Caco-2 (cell line): ENCODE results near the gene KMT2C. TPM values are rescaled to one million over a fixed set of nuclear protein-coding genes. Genes with fewer than 3 reads are reported as not detected.
"Not testable (repeated sequence)": the region's sequence is repeated elsewhere in the genome, so short reads cannot be mapped to it uniquely, and the experiment has no call there.

ENCODE experiments used
- BruUV-seq: library from RNA; stranded (reverse); fragments of 400-500 nt; replicated peaks from 2 replicates; lab custom pipeline; 2021; lab: Mats Ljungman, UMichigan
- CTCF ChIA-PET: fragments of 300-600 bp; sonication (Branson Sonifier 250); formaldehyde crosslinking; loops from one replicate; lab custom pipeline; 2022; ENCODE audit warnings: antibody characterized with exemption; lab: Charles Lee
- POLR2A ChIA-PET: fragments of 300-600 bp; sonication (Branson Sonifier 250); formaldehyde crosslinking; loops from one replicate; lab custom pipeline; 2022; ENCODE audit warnings: antibody characterized with exemption; lab: Charles Lee
- DNase-seq, 2 experiments: peaks; one replicate each; pipeline versions ENCODE4 v3.0.0 to v3.0.0-alpha.2; 2020 to 2022
- H3K27me3 ChIP-seq: replicated peaks from 2 replicates; pipeline ENCODE4 v1.6.0; 2011; ENCODE audit warnings: low read length; ENCODE audit not compliant: control insufficient read depth, insufficient read depth
- H3K36me3 ChIP-seq: 2 replicates; pipeline ENCODE4 v1.5.1; 2011; ENCODE audit warnings: low read length; ENCODE audit not compliant: control insufficient read depth, insufficient read depth
- H3K4me1 ChIP-seq: fragments of 250-450 bp; sonication (Bioruptor Pico); 2 replicates; pipeline ENCODE4 v1.5.1; 2020; ENCODE audit warnings: mild to moderate bottlenecking
- H3K4me3 ChIP-seq: 2 replicates; pipeline ENCODE4 v1.5.1; 2011; ENCODE audit warnings: low read depth, mild to moderate bottlenecking, control low read depth, low read length
- H3K9me3 ChIP-seq: fragments of 250-450 bp; sonication (Bioruptor Pico); 2 replicates; pipeline ENCODE4 v1.5.1; 2020; ENCODE audit warnings: mild to moderate bottlenecking, moderate library complexity
- H3K27ac Mint-ChIP-seq: one replicate; pipeline ENCODE4 v1.8.0; 2022; ENCODE audit warnings: mixed read lengths; ENCODE audit not compliant: unreplicated experiment
- H3K27me3 Mint-ChIP-seq: one replicate; pipeline ENCODE4 v1.8.0; 2022; ENCODE audit warnings: mixed read lengths; ENCODE audit not compliant: insufficient read depth, unreplicated experiment
- H3K36me3 Mint-ChIP-seq: one replicate; pipeline ENCODE4 v1.8.0; 2022; ENCODE audit warnings: mild to moderate bottlenecking, mixed read lengths; ENCODE audit not compliant: insufficient read depth, unreplicated experiment
- H3K4me1 Mint-ChIP-seq: one replicate; pipeline ENCODE4 v1.8.0; 2022; ENCODE audit warnings: low read depth, mixed read lengths; ENCODE audit not compliant: unreplicated experiment
- H3K4me3 Mint-ChIP-seq: one replicate; pipeline ENCODE4 v1.8.0; 2022; ENCODE audit warnings: mild to moderate bottlenecking, moderate library complexity, mixed read lengths; ENCODE audit not compliant: unreplicated experiment
- H3K9me3 Mint-ChIP-seq: one replicate; pipeline ENCODE4 v1.8.0; 2022; ENCODE audit warnings: mixed read lengths; ENCODE audit not compliant: unreplicated experiment
- CTCF ChIP-seq, 2 experiments: fragments of 200-600 bp in 1 of 2; IDR thresholded peaks; 1 replicate in 1 of 2; 2 replicates in 1 of 2; pipeline versions ENCODE4 v1.5.1 to v1.8.0; 2011 to 2022; ENCODE audit warnings: antibody characterized with exemption in 1 of 2, control low read depth in 1 of 2, inconsistent platforms in 1 of 2, low read depth in 1 of 2, low read length in 1 of 2, mild to moderate bottlenecking in 1 of 2, moderate library complexity in 1 of 2; ENCODE audit not compliant: insufficient read depth in 1 of 2, severe bottlenecking in 1 of 2, unreplicated experiment in 1 of 2
- intact Hi-C: fragments of 100-400 bp; cut with micrococcal nuclease; formaldehyde crosslinking; loops from one replicate; pipeline ENCODE4 v1.10.0; 2022; ENCODE audit not compliant: unreplicated experiment
- total RNA-seq: library from RNA; stranded (reverse); gene quantifications from 2 replicates; pipeline ENCODE4 v1.2.3, GENCODE V29; 2022

Gene KMT2C
- total RNA-seq, 1 experiment from 2014 or later: 59.5 TPM

GRCh38 chr7:152395112-152395511 lies 40.7 kb downstream of the KMT2C start:
- Mint-ChIP-seq H3K27ac (no peak overlapping the region), H3K4me1 (peaks cover 21% of the 10 kb centered on the region), H3K9me3 (no peaks in the 10 kb centered on the region), H3K27me3 (no peaks in the 10 kb centered on the region), H3K4me3 (no peak overlapping the region), H3K36me3 (peaks cover 6% of the 10 kb centered on the region)
- BruUV-seq: no TSS peak
- intact Hi-C loops: no loop called here
- ChIA-PET CTCF (no interaction called here), POLR2A (no interaction called here)
- no peak for TF ChIP-seq CTCF (IDR thresholded peaks at IDR 0.05; ENCODE audit: insufficient read depth in 1 of 2, low read depth in 1 of 2, low read length in 1 of 2, severe bottlenecking in 1 of 2, unreplicated experiment in 1 of 2)
- H3K4me3 ChIP-seq: no peak overlapping the region
- H3K36me3 ChIP-seq: no peaks in the 10 kb centered on the region
- DNase-seq: no peak
- no peaks in the 10 kb centered on the region for H3K9me3 ChIP-seq
- no peaks in the 10 kb centered on the region for H3K27me3 ChIP-seq
- H3K4me1 ChIP-seq: no peaks in the 10 kb centered on the region

GRCh38 chr7:152394214-152394613 lies 41.6 kb downstream of the KMT2C start:
- H3K4me1 Mint-ChIP-seq: peaks cover 21% of the 10 kb centered on the region
- BruUV-seq, H3K27me3 Mint-ChIP-seq, H3K9me3 Mint-ChIP-seq, H3K27me3 ChIP-seq, H3K4me1 ChIP-seq, H3K4me3 Mint-ChIP-seq, H3K36me3 ChIP-seq, H3K27ac Mint-ChIP-seq, H3K4me3 ChIP-seq, H3K36me3 Mint-ChIP-seq, POLR2A ChIA-PET, H3K9me3 ChIP-seq: not testable (repeated sequence)
- DNase-seq: peak; percentile 66 to 68
- CTCF ChIA-PET: interaction anchor here (0.6 to 1.2 kb wide), 3 partner anchors 13 to 53 kb away, joined by 3 to 4 read pairs (median 3); partner anchors contain the start of gene KMT2C
- peak; percentile 65 to 74 for TF ChIP-seq CTCF (IDR thresholded peaks at IDR 0.05; ENCODE audit: insufficient read depth in 1 of 2, low read depth in 1 of 2, low read length in 1 of 2, severe bottlenecking in 1 of 2, unreplicated experiment in 1 of 2)
- intact Hi-C loops: loop anchor here (5.0 kb wide), 1 partner anchor 52 kb away; no protein-coding TSS in a partner anchor

GRCh38 chr7:152392254-152392653 lies 43.5 kb downstream of the KMT2C start:
- Histone ChIP-seq H3K27me3 (no peaks in the 10 kb centered on the region), H3K4me1 (no peaks in the 10 kb centered on the region), H3K9me3 (no peaks in the 10 kb centered on the region), H3K4me3 (no peak overlapping the region), H3K36me3 (no peaks in the 10 kb centered on the region)
- H3K36me3 Mint-ChIP-seq: no peaks in the 10 kb centered on the region
- H3K4me3 Mint-ChIP-seq: no peak overlapping the region
- H3K27ac Mint-ChIP-seq: no peak overlapping the region
- no peaks in the 10 kb centered on the region for H3K9me3 Mint-ChIP-seq
- POLR2A ChIA-PET: no interaction called here
- DNase-seq: no peak
- no peaks in the 10 kb centered on the region for H3K27me3 Mint-ChIP-seq
- CTCF ChIA-PET: interaction anchor here (1.2 kb wide), 1 partner anchor 51 kb away, joined by 3 read pairs; no protein-coding TSS in a partner anchor
- TF ChIP-seq CTCF (IDR thresholded peaks at IDR 0.05; ENCODE audit: insufficient read depth in 1 of 2, low read depth in 1 of 2, low read length in 1 of 2, severe bottlenecking in 1 of 2, unreplicated experiment in 1 of 2): no peak
- peaks cover 14% of the 10 kb centered on the region for H3K4me1 Mint-ChIP-seq
- intact Hi-C loops: loop anchor here (5.0 kb wide), 1 partner anchor 50 kb away; no protein-coding TSS in a partner anchor
- BruUV-seq: no TSS peak

- H3K27ac Mint-ChIP-seq, H3K36me3 ChIP-seq, H3K36me3 Mint-ChIP-seq, H3K9me3 ChIP-seq, H3K4me3 ChIP-seq, intact Hi-C loops, H3K9me3 Mint-ChIP-seq, H3K27me3 Mint-ChIP-seq, BruUV-seq, H3K27me3 ChIP-seq, DNase-seq, CTCF ChIA-PET, H3K4me1 Mint-ChIP-seq, H3K4me3 Mint-ChIP-seq, POLR2A ChIA-PET: not testable (repeated sequence)
- H3K4me1 ChIP-seq: peaks cover 18% of the 10 kb centered on the region
Observed at GRCh38 chr7:152386136-152386764, 49.6 kb downstream of the KMT2C start.
